HepG2 (cell line): Measurements from ENCODE around the gene CHEK2. TPM values are rescaled to one million over a fixed set of nuclear protein-coding genes. Genes with fewer than 3 reads are reported as not detected.

Experiments used
- FOXK1 ChIP-seq: sonication (generic); formaldehyde crosslinking; IDR thresholded peaks from 2 replicates; pipeline ENCODE4 v1.4.0; 2020; ENCODE audit warnings: low read depth, missing genetic modification reagents, borderline replicate concordance
- IKZF5 ChIP-seq: IDR thresholded peaks from 2 replicates; pipeline ENCODE4 v1.6.1; 2018; ENCODE audit warnings: missing genetic modification reagents, mild to moderate bottlenecking, missing compliant biosample characterization
- KDM2A ChIP-seq: sonication (generic); formaldehyde crosslinking; IDR thresholded peaks from 2 replicates; pipeline ENCODE4 v1.4.0; 2020; ENCODE audit warnings: low read depth, missing genetic modification reagents, borderline replicate concordance
- MEF2D ChIP-seq: sonication (generic); formaldehyde crosslinking; IDR thresholded peaks from 2 replicates; pipeline ENCODE4 v1.5.1; 2020; ENCODE audit warnings: mild to moderate bottlenecking, missing genetic modification reagents
- MTF1 ChIP-seq: sonication (generic); formaldehyde crosslinking; IDR thresholded peaks from 2 replicates; pipeline ENCODE4 v1.5.0; 2020; ENCODE audit warnings: missing genetic modification reagents
- POGK ChIP-seq: sonication (generic); formaldehyde crosslinking; conservative IDR thresholded peaks from 2 replicates; pipeline ENCODE4 v1.8.0; 2022; ENCODE audit warnings: mild to moderate bottlenecking, moderate library complexity, missing genetic modification reagents
- RAD21 ChIP-seq: fragments of 450-650 bp; formaldehyde crosslinking; IDR thresholded peaks from 2 replicates; pipeline ENCODE4 v1.5.0; 2020; ENCODE audit warnings: mild to moderate bottlenecking
- RXRA ChIP-seq: sonication (generic); formaldehyde crosslinking; IDR thresholded peaks from 2 replicates; pipeline ENCODE4 v1.5.1; 2020; ENCODE audit warnings: missing genetic modification reagents
- SALL2 ChIP-seq: sonication (generic); formaldehyde crosslinking; IDR thresholded peaks from 2 replicates; pipeline ENCODE4 v1.8.1; 2023; ENCODE audit warnings: mild to moderate bottlenecking, missing genetic modification reagents, inconsistent platforms
- SMAD9 ChIP-seq: sonication (generic); formaldehyde crosslinking; IDR thresholded peaks from 2 replicates; pipeline ENCODE4 v1.5.1; 2020; ENCODE audit warnings: mild to moderate bottlenecking, missing genetic modification reagents
- THAP9 ChIP-seq: sonication (generic); formaldehyde crosslinking; IDR thresholded peaks from 2 replicates; pipeline ENCODE4; 2020; ENCODE audit warnings: missing genetic modification reagents, mild to moderate bottlenecking, borderline replicate concordance
- ZNF235 ChIP-seq: sonication (generic); formaldehyde crosslinking; IDR thresholded peaks from 2 replicates; pipeline ENCODE4 v1.8.1; 2023; ENCODE audit warnings: mild to moderate bottlenecking, missing genetic modification reagents, borderline replicate concordance
- ZNF558 ChIP-seq: sonication (generic); formaldehyde crosslinking; IDR thresholded peaks from 2 replicates; pipeline ENCODE4 v1.9.0; 2022; ENCODE audit warnings: mild to moderate bottlenecking, missing genetic modification reagents, borderline replicate concordance
- ZNF772 ChIP-seq: sonication (generic); formaldehyde crosslinking; IDR thresholded peaks from 2 replicates; pipeline ENCODE4 v1.5.0; 2020; ENCODE audit warnings: mild to moderate bottlenecking, missing genetic modification reagents
- ZNF777 ChIP-seq: sonication (generic); formaldehyde crosslinking; IDR thresholded peaks from 2 replicates; pipeline ENCODE4 v1.4.0; 2020; ENCODE audit warnings: missing genetic modification reagents
- ZSCAN31 ChIP-seq: sonication (generic); formaldehyde crosslinking; IDR thresholded peaks from 2 replicates; pipeline ENCODE4 v1.5.0; 2020; ENCODE audit warnings: low read depth, mild to moderate bottlenecking, missing genetic modification reagents
- polyA plus RNA-seq, 8 experiments: library from polyadenylated mRNA; depleted of rRNA in 3 of 8; stranded (reverse) in 7 of 8; unstranded in 1 of 8; fragments of >200 nt; fragmentation: Illumina TruSeq in 4 of 8; extraction: Trizol in 4 of 8; gene quantifications; 2 replicates each; pipeline versions ENCODE4 v1.2.1 to v1.2.3, GENCODE V29; 2011 to 2016; ENCODE audit warnings: low read depth in 4 of 8, missing spikeins in 1 of 8, mixed read lengths in 1 of 8; ENCODE audit not compliant: insufficient read depth in 1 of 8
- total RNA-seq, 5 experiments: library from RNA; depleted of rRNA; stranded (reverse); fragments of >200 nt; fragmentation: Illumina TruSeq; extraction: Trizol; gene quantifications; 2 replicates each; pipeline ENCODE4 v1.2.3, GENCODE V29; 2016; ENCODE audit warnings: low read depth in 1 of 5
- TF ChIP-seq, protein P1 (sequence below): sonication (generic); formaldehyde crosslinking; IDR thresholded peaks from 2 replicates; pipeline ENCODE4 v1.8.0; 2022; ENCODE audit warnings: missing genetic modification reagents, mild to moderate bottlenecking, borderline replicate concordance
- TF ChIP-seq, protein P2 (sequence below): sonication (generic); formaldehyde crosslinking; IDR thresholded peaks from 2 replicates; pipeline ENCODE4 v1.9.0; 2021; ENCODE audit warnings: missing genetic modification reagents, borderline replicate concordance

Gene CHEK2
- total and polyA plus RNA-seq, 2 of the 13 experiments (the other 11 are each of a cell fraction or from before 2014, with no cell fraction given), result 27.0 to 40.5 TPM

- TF ChIP-seq ZNF558 (CRISPR knock-in tag) (peak; percentile 95; the same call in 1 of the 2 replicates), SMAD9 (peak; percentile 78), IKZF5 (CRISPR knock-in tag) (0 out of 2 replicates have a peak, but pooled peaks have one; percentile 41), POGK (CRISPR knock-in tag) (peak; percentile 95), SALL2 (CRISPR knock-in tag) (peak; percentile 72; the same call in 1 of the 2 replicates), FOXK1 (CRISPR knock-in tag) (0 out of 2 replicates have a peak, but pooled peaks have one; percentile 18), ZSCAN31 (CRISPR knock-in tag) (peak; percentile 32; the same call in 1 of the 2 replicates), KDM2A (CRISPR knock-in tag) (peak; percentile 49; the same call in 1 of the 2 replicates), RAD21 (peak; percentile 24; the same call in 1 of the 2 replicates), ZNF777 (peak; percentile 75), THAP9 (CRISPR knock-in tag) (peak; percentile 3; the same call in 1 of the 2 replicates), MEF2D (CRISPR knock-in tag) (peak; percentile 77; the same call in 1 of the 2 replicates), MTF1 (CRISPR knock-in tag) (0 out of 2 replicates have a peak, but pooled peaks have one; percentile 32), ZNF235 (peak; percentile 44; the same call in 1 of the 2 replicates), RXRA (CRISPR knock-in tag) (peak; percentile 35; the same call in 1 of the 2 replicates), ZNF772 (CRISPR knock-in tag) (peak; percentile 39; the same call in 1 of the 2 replicates)
- TF ChIP-seq, protein P1, sequence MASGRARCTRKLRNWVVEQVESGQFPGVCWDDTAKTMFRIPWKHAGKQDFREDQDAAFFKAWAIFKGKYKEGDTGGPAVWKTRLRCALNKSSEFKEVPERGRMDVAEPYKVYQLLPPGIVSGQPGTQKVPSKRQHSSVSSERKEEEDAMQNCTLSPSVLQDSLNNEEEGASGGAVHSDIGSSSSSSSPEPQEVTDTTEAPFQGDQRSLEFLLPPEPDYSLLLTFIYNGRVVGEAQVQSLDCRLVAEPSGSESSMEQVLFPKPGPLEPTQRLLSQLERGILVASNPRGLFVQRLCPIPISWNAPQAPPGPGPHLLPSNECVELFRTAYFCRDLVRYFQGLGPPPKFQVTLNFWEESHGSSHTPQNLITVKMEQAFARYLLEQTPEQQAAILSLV, result peak; percentile 69; the same call in 1 of the 2 replicates
- TF ChIP-seq, protein P2, sequence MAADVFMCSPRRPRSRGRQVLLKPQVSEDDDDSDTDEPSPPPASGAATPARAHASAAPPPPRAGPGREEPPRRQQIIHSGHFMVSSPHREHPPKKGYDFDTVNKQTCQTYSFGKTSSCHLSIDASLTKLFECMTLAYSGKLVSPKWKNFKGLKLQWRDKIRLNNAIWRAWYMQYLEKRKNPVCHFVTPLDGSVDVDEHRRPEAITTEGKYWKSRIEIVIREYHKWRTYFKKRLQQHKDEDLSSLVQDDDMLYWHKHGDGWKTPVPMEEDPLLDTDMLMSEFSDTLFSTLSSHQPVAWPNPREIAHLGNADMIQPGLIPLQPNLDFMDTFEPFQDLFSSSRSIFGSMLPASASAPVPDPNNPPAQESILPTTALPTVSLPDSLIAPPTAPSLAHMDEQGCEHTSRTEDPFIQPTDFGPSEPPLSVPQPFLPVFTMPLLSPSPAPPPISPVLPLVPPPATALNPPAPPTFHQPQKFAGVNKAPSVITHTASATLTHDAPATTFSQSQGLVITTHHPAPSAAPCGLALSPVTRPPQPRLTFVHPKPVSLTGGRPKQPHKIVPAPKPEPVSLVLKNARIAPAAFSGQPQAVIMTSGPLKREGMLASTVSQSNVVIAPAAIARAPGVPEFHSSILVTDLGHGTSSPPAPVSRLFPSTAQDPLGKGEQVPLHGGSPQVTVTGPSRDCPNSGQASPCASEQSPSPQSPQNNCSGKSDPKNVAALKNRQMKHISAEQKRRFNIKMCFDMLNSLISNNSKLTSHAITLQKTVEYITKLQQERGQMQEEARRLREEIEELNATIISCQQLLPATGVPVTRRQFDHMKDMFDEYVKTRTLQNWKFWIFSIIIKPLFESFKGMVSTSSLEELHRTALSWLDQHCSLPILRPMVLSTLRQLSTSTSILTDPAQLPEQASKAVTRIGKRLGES (CRISPR knock-in tag), result 0 out of 2 replicates have a peak, but pooled peaks have one; percentile 17
Measured at GRCh38 chr22:28679611-28680287, 61.9 kb downstream of the CHEK2 start, which contains the start of gene TTC28 (continued).
